Aorta (tissue), 5 donors: ENCODE measurements around the gene GNL3. TPM values are rescaled to one million over a fixed set of nuclear protein-coding genes. Genes with fewer than 3 reads are reported as not detected.

Source experiments
- ATAC-seq: fragments of 200-7000 bp; cut with Tn5 transposase; one replicate; pipeline ENCODE4 v1.9.1; 2022; ENCODE audit warnings: moderate library complexity; ENCODE audit not compliant: low FRiP score
- DNase-seq, 2 donors: peaks; one replicate each; pipeline ENCODE4 v3.0.0-alpha.2; 2020
- H3K27ac ChIP-seq, 2 donors: one replicate each; pipeline ENCODE4 v1.5.1; 2013; ENCODE audit warnings: low read length in 2 of 2, mild to moderate bottlenecking in 2 of 2, moderate library complexity in 2 of 2, control low read depth in 1 of 2, inconsistent platforms in 1 of 2, low read depth in 1 of 2
- H3K27me3 ChIP-seq, 2 donors: one replicate each; pipeline ENCODE4 v1.6.1; 2013; ENCODE audit warnings: control low read depth in 1 of 2, low read length in 1 of 2, mild to moderate bottlenecking in 1 of 2, moderate library complexity in 1 of 2; ENCODE audit not compliant: insufficient read depth in 2 of 2, control insufficient read depth in 1 of 2
- H3K36me3 ChIP-seq, 2 donors: one replicate each; pipeline ENCODE4 v1.6.1; 2013; ENCODE audit warnings: control low read depth in 1 of 2, low read length in 1 of 2, mild to moderate bottlenecking in 1 of 2; ENCODE audit not compliant: insufficient read depth in 2 of 2, control insufficient read depth in 1 of 2
- H3K4me1 ChIP-seq, 2 donors: one replicate each; pipeline ENCODE4 v1.6.1; 2013; ENCODE audit warnings: low read length in 2 of 2, control low read depth in 1 of 2, mild to moderate bottlenecking in 1 of 2, moderate library complexity in 1 of 2; ENCODE audit not compliant: insufficient read depth in 2 of 2, control insufficient read depth in 1 of 2
- H3K4me3 ChIP-seq, 2 donors: one replicate each; pipeline ENCODE4 v1.5.1; 2013; ENCODE audit warnings: low read length in 2 of 2, control low read depth in 1 of 2, mild to moderate bottlenecking in 1 of 2
- H3K9me3 ChIP-seq: one replicate; pipeline ENCODE4 v1.6.1; 2013; ENCODE audit warnings: mild to moderate bottlenecking, low read length; ENCODE audit not compliant: control insufficient read depth
- WGBS, 2 donors: extraction: QIAGEN DNeasy Blood & Tissue Kit; methylation state at CpG; one replicate each; pipeline ENCODE4 v1.1.7; 2013; 5-methylcytosine and 5-hydroxymethylcytosine counted together
- intact Hi-C, 2 donors: fragments of 100-400 bp; cut with DNase I; formaldehyde crosslinking; loops; one replicate each; pipeline versions ENCODE4 v1.14.2 to v1.15.0; 2022
- long read RNA-seq, 2 donors: library from polyadenylated mRNA; unstranded; transcript quantifications; one replicate each; pipeline ENCODE4 v2.0.0, GENCODE V29; 2020 to 2021
- polyA plus RNA-seq, 2 donors: library from polyadenylated mRNA; stranded (reverse); fragments of 200-250 nt; gene quantifications; one replicate each; pipeline ENCODE4 v1.2.3, GENCODE V29; 2013
- total RNA-seq, 2 donors: library from RNA; stranded (reverse); fragmentation: NEBNext Ultra II Directional; extraction: Animal tissue kit (Norgen Biotek cat#: 25700); gene quantifications; one replicate each; pipeline ENCODE4 v1.2.1, GENCODE V29; 2021
- donor health status: healthy with polysubstance abuse.
- donor health status: Bipolar disorder and iron deficiency.
- donor health status: DM: no; HTN: no; CAD: no.
- donor health status: DM: no; HTN: no; CAD: no.
- donor health status: DM: yes; HTN: yes; CAD: no.

Gene GNL3
- total RNA-seq (10 to 100 TPM; 52.0 to 70.3 TPM), polyA plus RNA-seq (10 to 100 TPM; 20.9 to 32.9 TPM)
- long read RNA-seq, donor 1, transcript GNL3-202 (15 exons, 2,040 nt) = major isoform, 139 of 223 reads
- long read RNA-seq, donor 1, transcript GNL3-211 (14 exons, 2,118 nt) = minor isoform, 5 of 223 reads
- long read RNA-seq, donor 1, partial matches to known transcripts = 24 of 223 reads
- long read RNA-seq, donor 1, other reads (novel, unspliced or antisense) = 52 of 223 reads
- long read RNA-seq, donor 2, transcript GNL3-202 (15 exons, 2,040 nt) = major isoform, 9 of 20 reads
- long read RNA-seq, donor 2, partial matches to known transcripts = 2 of 20 reads
- long read RNA-seq, donor 2, other reads (novel, unspliced or antisense) = 7 of 20 reads

GRCh38 chr3:52685709-52686691 is at the start of gene GNL3, which contains the start of gene PBRM1:
TSS of gene GNL3 (plus strand) at chr3:52686032. CDS start at chr3:52686093, 61 bp downstream.
TSS of gene PBRM1 (minus strand) at chr3:52685913.
- intact Hi-C loops = no loop called here
- peak; percentile 98 for ATAC-seq
- peaks cover 0 to 3% of the 10 kb centered on the region in 2 donors for H3K4me1 ChIP-seq
- no peaks in the 10 kb centered on the region for H3K27me3 ChIP-seq
- H3K36me3 ChIP-seq = peaks cover 3 to 7% of the 10 kb centered on the region in 2 donors
- DNase-seq = peak; percentile 97 to 98
- peak within 1 kb of the TSS; percentile 62 to 86 for H3K4me3 ChIP-seq
- peak within 1 kb of the TSS; percentile 72 to 92 for H3K27ac ChIP-seq
- 0 to 1% methylated on average over 67 to 82 of the region's 82 CpGs for WGBS, 2 donors
- no peaks in the 10 kb centered on the region for H3K9me3 ChIP-seq

- Histone ChIP-seq H3K27ac (no peak overlapping the region), H3K36me3 (peaks cover 1 to 17% of the 10 kb centered on the region in 2 donors), H3K9me3 (no peaks in the 10 kb centered on the region), H3K4me3 (no peak overlapping the region), H3K4me1 (no peaks in the 10 kb centered on the region), H3K27me3 (no peaks in the 10 kb centered on the region)
- intact Hi-C loops = no loop called here
- ATAC-seq (no peak), DNase-seq (no peak)
- WGBS, 2 donors = 72 to 81% methylated on average over 4 of the region's 4 CpGs
These were observed 49.2 kb upstream of the GNL3 start for GRCh38 chr3:52636673-52637072.

GRCh38 chr3:52645549-52645948 is 40.3 kb upstream of the GNL3 start:
- Histone ChIP-seq H3K27me3 (no peaks in the 10 kb centered on the region), H3K36me3 (peaks cover 0 to 5% of the 10 kb centered on the region in 2 donors), H3K27ac (no peak overlapping the region), H3K9me3 (no peaks in the 10 kb centered on the region), H3K4me1 (no peaks in the 10 kb centered on the region), H3K4me3 (no peak overlapping the region)
- ATAC-seq (no peak), DNase-seq (no peak)
- intact Hi-C loops = no loop called here
- 93 to 95% methylated on average over 6 of the region's 6 CpGs for WGBS, 2 donors

GRCh38 chr3:52649461-52650210 is 36.2 kb upstream of the GNL3 start:
- DNase-seq (no peak), ATAC-seq (no peak)
- H3K36me3 ChIP-seq = peaks cover 6 to 9% of the 10 kb centered on the region in 2 donors
- no peaks in the 10 kb centered on the region for H3K27me3 ChIP-seq
- intact Hi-C loops = no loop called here
- no peaks in the 10 kb centered on the region for H3K4me1 ChIP-seq
- 60 to 63% methylated on average over 5 of the region's 5 CpGs for WGBS, 2 donors
- no peak overlapping the region for H3K4me3 ChIP-seq
- H3K27ac ChIP-seq = peak overlapping the region in 1 of 2 donors; percentile 55
- H3K9me3 ChIP-seq = no peaks in the 10 kb centered on the region

GRCh38 chr3:52650439-52650838 is 35.4 kb upstream of the GNL3 start:
- no peak overlapping the region for H3K27ac ChIP-seq
- 91 to 94% methylated on average over 1 of the region's 1 CpG for WGBS, 2 donors
- H3K27me3 ChIP-seq = no peaks in the 10 kb centered on the region
- H3K4me3 ChIP-seq = no peak overlapping the region
- no peak for ATAC-seq
- no peak for DNase-seq
- no peaks in the 10 kb centered on the region for H3K4me1 ChIP-seq
- intact Hi-C loops = no loop called here
- H3K36me3 ChIP-seq = peaks cover 5 to 9% of the 10 kb centered on the region in 2 donors
- H3K9me3 ChIP-seq = no peaks in the 10 kb centered on the region

GRCh38 chr3:52651592-52651991 is 34.2 kb upstream of the GNL3 start:
- H3K27ac ChIP-seq = no peak overlapping the region
- no peaks in the 10 kb centered on the region for H3K4me1 ChIP-seq
- no peaks in the 10 kb centered on the region for H3K9me3 ChIP-seq
- DNase-seq (no peak), ATAC-seq (no peak)
- H3K36me3 ChIP-seq = peaks cover 3 to 9% of the 10 kb centered on the region in 2 donors
- intact Hi-C loops = no loop called here
- H3K27me3 ChIP-seq = no peaks in the 10 kb centered on the region
- no peak overlapping the region for H3K4me3 ChIP-seq

- 92 to 94% methylated on average over 3 of the region's 3 CpGs for WGBS, 2 donors
- no peak overlapping the region for H3K4me3 ChIP-seq
- intact Hi-C loops = no loop called here
These were observed 29.9 kb upstream of the GNL3 start for GRCh38 chr3:52655895-52656294.

GRCh38 chr3:52660046-52660445 is 25.8 kb upstream of the GNL3 start:
- ATAC-seq (no peak), DNase-seq (no peak)
- no peaks in the 10 kb centered on the region for H3K4me1 ChIP-seq
- H3K9me3 ChIP-seq = no peaks in the 10 kb centered on the region
- H3K27ac ChIP-seq = no peak overlapping the region
- H3K36me3 ChIP-seq = peaks cover 3 to 6% of the 10 kb centered on the region in 2 donors
- no peak overlapping the region for H3K4me3 ChIP-seq
- WGBS, 2 donors = 55 to 56% methylated on average over 3 of the region's 3 CpGs
- H3K27me3 ChIP-seq = no peaks in the 10 kb centered on the region
- intact Hi-C loops = no loop called here

More at GRCh38 chr3:52655895-52656294, 29.9 kb upstream of the GNL3 start:
- Histone ChIP-seq H3K9me3 (no peaks in the 10 kb centered on the region), H3K36me3 (peaks cover 4 to 9% of the 10 kb centered on the region in 2 donors), H3K4me1 (no peaks in the 10 kb centered on the region), H3K27me3 (no peaks in the 10 kb centered on the region), H3K27ac (no peak overlapping the region)
- ATAC-seq (no peak), DNase-seq (no peak)
